ENCODE measurements around the gene CAPN12.

The CAPN12 gene

DNA sequence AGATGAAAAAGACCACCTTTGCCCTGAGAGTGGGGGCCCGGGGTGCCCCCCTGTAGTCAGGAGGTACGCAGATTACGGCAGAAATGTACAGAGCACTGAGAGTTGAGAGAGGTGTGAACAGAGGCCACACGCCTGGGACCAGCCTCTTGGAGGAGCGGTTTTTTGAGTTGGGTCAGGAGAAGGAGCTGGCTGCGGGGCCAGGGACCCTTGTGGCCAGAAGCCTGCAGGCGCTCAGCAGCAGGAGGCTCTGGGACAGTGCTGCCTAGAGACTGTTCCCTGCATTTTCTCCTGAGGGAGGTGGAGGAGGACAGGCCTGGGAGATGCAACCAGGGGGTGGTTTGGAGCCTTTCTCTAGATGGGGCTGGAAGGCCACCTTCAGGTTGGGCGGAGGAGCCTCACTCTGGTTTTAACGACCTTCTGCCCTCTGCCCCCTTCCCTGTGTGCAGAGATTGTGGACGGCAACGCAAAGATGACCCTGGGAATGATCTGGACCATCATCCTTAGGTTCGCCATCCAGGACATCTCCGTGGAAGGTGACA, 39.7 kb downstream of the CAPN12 start:
- no peaks in the 10 kb centered on the region for H3K9me3 ChIP-seq (ENCODE audit: control insufficient read depth, low read depth, low read length)
- no peak overlapping the region for H3K9ac ChIP-seq (ENCODE audit: low read length)
- H3K36me3 ChIP-seq (ENCODE audit: control insufficient read depth, low read depth, low read length) = peaks cover 80% of the 10 kb centered on the region
- H3K27me3 ChIP-seq (ENCODE audit: control insufficient read depth, insufficient read depth, low read length) = no peaks in the 10 kb centered on the region
- H3K27ac ChIP-seq (ENCODE audit: low read length) = no peak overlapping the region
- H3K4me1 ChIP-seq (ENCODE audit: control insufficient read depth, low read depth, low read length) = no peaks in the 10 kb centered on the region
- no peak overlapping the region for H3K4me3 ChIP-seq (ENCODE audit: low read length)

DNA sequence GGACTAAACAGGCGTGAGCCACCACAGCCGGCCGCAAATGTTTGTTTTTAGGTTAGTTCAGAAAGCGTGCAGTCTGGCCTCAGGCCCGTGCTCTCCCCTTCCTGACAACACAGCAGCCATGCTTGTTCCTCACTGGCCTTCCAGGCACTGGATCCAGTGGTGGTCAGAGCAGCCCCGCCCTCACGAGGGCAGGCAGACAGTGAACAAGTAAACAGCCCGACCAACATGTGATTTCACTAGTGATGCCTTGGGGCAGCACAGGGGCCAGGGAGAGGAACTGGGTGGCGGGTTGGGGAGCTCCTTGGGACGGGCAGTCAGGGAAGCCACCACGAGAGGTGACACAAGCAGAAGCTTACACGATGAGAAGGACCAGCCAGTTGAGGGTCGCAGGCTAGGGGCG, 40.8 kb downstream of the CAPN12 start:
- peaks cover 4% of the 10 kb centered on the region for H3K4me1 ChIP-seq (ENCODE audit: control insufficient read depth, low read depth, low read length)
- H3K36me3 ChIP-seq (ENCODE audit: control insufficient read depth, low read depth, low read length) = peaks cover 71% of the 10 kb centered on the region
- H3K9ac ChIP-seq (ENCODE audit: low read length) = no peak overlapping the region
- no peaks in the 10 kb centered on the region for H3K27me3 ChIP-seq (ENCODE audit: control insufficient read depth, insufficient read depth, low read length)
- H3K9me3 ChIP-seq (ENCODE audit: control insufficient read depth, low read depth, low read length) = no peaks in the 10 kb centered on the region
- no peak overlapping the region for H3K27ac ChIP-seq (ENCODE audit: low read length)
- no peak overlapping the region for H3K4me3 ChIP-seq (ENCODE audit: low read length)

DNA sequence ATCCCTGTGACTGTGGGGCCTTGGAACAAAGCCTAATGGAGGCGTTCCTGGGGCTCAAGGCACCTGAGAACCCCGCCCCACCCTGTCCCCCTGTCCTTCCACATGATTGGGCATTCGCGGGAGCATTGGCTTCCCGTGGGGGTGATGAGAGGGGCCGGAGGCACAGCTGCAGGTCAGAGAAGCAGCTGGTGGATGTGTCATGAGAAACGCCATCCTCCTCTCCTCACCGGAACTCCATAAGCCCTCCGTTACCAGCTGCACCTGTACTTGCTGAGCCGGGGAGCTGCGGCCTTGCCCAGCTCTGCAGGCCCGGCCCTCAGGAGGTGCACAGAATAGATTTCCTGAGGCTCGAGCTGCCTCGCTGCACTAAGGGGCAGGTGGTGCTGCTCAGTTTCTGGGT, 42.0 kb downstream of the CAPN12 start:
- peaks cover 10% of the 10 kb centered on the region for H3K4me1 ChIP-seq (ENCODE audit: control insufficient read depth, low read depth, low read length)
- H3K36me3 ChIP-seq (ENCODE audit: control insufficient read depth, low read depth, low read length) = peaks cover 60% of the 10 kb centered on the region
- no peak overlapping the region for H3K9ac ChIP-seq (ENCODE audit: low read length)
- no peaks in the 10 kb centered on the region for H3K9me3 ChIP-seq (ENCODE audit: control insufficient read depth, low read depth, low read length)
- H3K4me3 ChIP-seq (ENCODE audit: low read length) = no peak overlapping the region
- no peaks in the 10 kb centered on the region for H3K27me3 ChIP-seq (ENCODE audit: control insufficient read depth, insufficient read depth, low read length)
- no peak overlapping the region for H3K27ac ChIP-seq (ENCODE audit: low read length)

DNA sequence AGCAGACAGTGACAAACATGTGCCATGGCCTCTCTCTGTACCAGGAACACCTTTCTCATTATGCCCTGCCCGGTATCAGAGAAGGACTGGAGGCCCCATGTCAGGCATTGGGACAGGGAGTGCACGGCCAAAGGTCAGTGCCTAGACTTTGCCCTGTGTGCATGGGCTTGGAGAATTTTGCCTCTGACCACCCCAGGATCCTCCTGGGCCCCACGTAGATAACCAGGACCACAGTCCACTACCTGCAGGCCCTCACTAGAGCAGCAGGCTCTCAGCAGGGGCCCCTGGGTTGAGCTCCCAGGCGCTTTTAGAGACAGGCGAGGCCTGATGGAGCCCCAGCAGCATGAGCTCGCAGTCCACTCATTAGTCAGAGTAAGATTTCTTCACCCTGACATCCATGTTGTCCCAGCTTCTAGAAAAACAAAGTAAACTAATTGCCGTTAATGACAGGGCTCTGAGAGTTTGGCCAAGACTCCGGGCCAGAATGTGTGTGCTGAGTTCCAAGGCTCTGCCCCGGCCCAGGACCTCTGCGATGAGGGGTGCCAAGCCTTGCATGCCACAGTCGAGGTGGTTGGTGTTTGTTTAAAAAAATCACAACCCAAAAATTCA, 42.7 kb downstream of the CAPN12 start:
- Histone ChIP-seq H3K4me3 (ENCODE audit: low read length) (no peak overlapping the region), H3K4me1 (ENCODE audit: control insufficient read depth, low read depth, low read length) (peaks cover 10% of the 10 kb centered on the region), H3K9me3 (ENCODE audit: control insufficient read depth, low read depth, low read length) (no peaks in the 10 kb centered on the region), H3K27me3 (ENCODE audit: control insufficient read depth, insufficient read depth, low read length) (no peaks in the 10 kb centered on the region), H3K9ac (ENCODE audit: low read length) (no peak overlapping the region), H3K36me3 (ENCODE audit: control insufficient read depth, low read depth, low read length) (peaks cover 53% of the 10 kb centered on the region), H3K27ac (ENCODE audit: low read length) (no peak overlapping the region)

DNA sequence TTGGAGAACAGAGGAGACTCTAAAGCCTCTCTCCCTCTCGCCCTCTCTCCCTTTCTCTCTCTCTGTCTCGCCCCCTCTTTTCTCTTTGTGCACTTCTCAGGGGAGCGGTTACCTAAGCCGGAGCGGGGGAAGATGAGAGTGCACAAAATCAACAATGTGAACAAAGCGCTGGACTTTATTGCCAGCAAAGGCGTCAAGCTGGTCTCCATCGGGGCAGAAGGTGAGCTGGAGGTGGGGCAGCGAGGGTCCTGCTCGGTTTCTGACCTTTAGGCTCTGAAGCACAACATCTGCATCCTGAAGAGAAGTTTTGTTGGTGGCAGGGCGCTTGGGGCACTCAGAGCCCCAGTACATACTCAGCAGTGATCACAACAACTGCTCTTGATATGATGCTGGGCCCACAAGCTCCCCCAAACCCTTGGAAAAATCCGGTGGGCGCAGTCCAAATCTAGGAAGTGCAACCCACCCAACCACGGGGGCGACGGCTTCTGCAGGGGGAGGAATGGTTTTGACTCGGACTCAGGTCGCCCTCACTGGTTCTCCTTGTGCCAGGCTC, 43.3 kb downstream of the CAPN12 start:
- Histone ChIP-seq H3K27me3 (ENCODE audit: control insufficient read depth, insufficient read depth, low read length) (no peaks in the 10 kb centered on the region), H3K9ac (ENCODE audit: low read length) (no peak overlapping the region), H3K4me1 (ENCODE audit: control insufficient read depth, low read depth, low read length) (peaks cover 10% of the 10 kb centered on the region), H3K9me3 (ENCODE audit: control insufficient read depth, low read depth, low read length) (no peaks in the 10 kb centered on the region), H3K4me3 (ENCODE audit: low read length) (no peak overlapping the region), H3K36me3 (ENCODE audit: control insufficient read depth, low read depth, low read length) (peaks cover 47% of the 10 kb centered on the region), H3K27ac (ENCODE audit: low read length) (no peak overlapping the region)

DNA sequence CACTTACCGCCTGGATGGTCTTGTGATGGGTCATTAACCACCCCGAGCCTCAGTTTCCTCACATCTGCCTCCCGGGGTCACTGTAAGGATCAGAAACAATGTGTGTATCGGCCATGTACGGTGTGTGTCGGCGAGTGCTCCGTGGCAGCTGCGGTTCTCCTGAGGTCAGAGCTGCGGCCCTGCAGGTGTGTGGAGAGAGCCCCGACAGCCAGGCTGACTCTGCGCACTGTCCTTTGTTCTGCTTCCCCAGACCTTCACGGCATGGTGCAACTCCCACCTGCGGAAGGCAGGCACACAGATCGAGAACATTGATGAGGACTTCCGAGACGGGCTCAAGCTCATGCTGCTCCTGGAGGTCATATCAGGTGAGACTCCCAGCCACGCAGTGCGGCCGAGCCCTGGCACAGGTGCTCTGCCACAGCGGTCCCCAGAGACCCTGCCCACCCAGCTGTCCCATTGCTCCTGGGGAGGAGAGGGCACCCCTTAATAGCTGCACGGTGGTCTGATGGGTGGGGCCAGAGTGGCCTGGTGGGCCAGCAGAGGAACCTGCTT, 43.8 kb downstream of the CAPN12 start:
- Histone ChIP-seq H3K4me1 (ENCODE audit: control insufficient read depth, low read depth, low read length) (peaks cover 10% of the 10 kb centered on the region), H3K4me3 (ENCODE audit: low read length) (no peak overlapping the region), H3K9ac (ENCODE audit: low read length) (no peak overlapping the region), H3K36me3 (ENCODE audit: control insufficient read depth, low read depth, low read length) (peaks cover 41% of the 10 kb centered on the region), H3K27me3 (ENCODE audit: control insufficient read depth, insufficient read depth, low read length) (no peaks in the 10 kb centered on the region), H3K27ac (ENCODE audit: low read length) (no peak overlapping the region), H3K9me3 (ENCODE audit: control insufficient read depth, low read depth, low read length) (no peaks in the 10 kb centered on the region)

DNA sequence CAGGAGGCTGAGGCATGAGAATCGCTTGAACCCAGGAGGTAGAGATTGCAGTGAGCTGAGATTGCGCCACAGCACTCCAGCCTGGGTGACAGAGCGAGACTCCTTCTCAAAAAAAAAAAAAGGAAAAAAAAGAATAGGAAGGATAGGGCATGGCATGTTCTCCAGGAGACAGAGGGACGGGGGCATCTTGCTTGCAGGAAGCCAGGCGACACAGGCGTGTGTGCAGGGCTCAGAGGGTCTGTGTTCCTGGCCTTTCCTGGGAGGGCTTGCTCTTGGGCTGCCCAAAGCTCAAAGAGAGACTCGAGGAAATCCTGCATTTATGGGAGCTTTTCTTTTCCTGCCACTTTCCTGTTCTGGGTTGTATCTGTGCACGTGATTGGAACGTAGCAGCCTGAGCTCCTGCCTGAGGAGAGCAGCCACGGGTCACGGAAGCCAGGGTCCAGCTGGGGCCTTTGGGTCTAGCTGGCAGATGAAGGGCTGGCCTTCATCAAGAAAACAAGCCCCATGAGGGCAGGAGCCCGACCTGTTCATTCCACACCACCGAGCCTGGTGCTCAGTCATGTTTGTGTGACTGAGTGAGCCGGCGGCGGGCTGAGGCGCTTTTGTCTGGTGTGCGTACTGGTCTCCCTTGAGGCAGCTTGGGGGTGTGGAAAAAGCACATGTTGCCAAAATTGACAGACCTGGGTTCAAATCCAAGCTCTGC, 44.5 kb downstream of the CAPN12 start:
- peaks cover 35% of the 10 kb centered on the region for H3K36me3 ChIP-seq (ENCODE audit: control insufficient read depth, low read depth, low read length)
- H3K27me3 ChIP-seq (ENCODE audit: control insufficient read depth, insufficient read depth, low read length) = no peaks in the 10 kb centered on the region
- H3K9me3 ChIP-seq (ENCODE audit: control insufficient read depth, low read depth, low read length) = no peaks in the 10 kb centered on the region
- H3K27ac ChIP-seq (ENCODE audit: low read length) = no peak overlapping the region
- H3K9ac ChIP-seq (ENCODE audit: low read length) = no peak overlapping the region
- no peak overlapping the region for H3K4me3 ChIP-seq (ENCODE audit: low read length)
- H3K4me1 ChIP-seq (ENCODE audit: control insufficient read depth, low read depth, low read length) = peaks cover 10% of the 10 kb centered on the region

DNA sequence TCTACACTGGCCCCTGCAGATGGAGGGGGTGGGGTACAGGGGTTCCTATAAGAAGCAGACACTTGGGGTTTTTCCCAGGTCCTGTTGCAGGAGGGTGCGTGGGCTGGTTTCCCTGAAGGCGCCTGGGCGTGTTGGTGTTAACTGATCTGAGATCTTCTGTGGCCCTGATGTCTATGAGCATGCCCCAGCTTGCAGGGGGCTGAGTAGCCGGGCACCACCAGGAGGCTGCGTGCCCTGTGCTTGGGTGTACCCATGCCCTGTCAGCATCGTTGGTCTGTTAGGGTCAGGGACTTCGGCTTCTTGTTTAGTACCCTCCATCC, 45.3 kb downstream of the CAPN12 start:
- Histone ChIP-seq H3K4me3 (ENCODE audit: low read length) (no peak overlapping the region), H3K4me1 (ENCODE audit: control insufficient read depth, low read depth, low read length) (peaks cover 10% of the 10 kb centered on the region), H3K9me3 (ENCODE audit: control insufficient read depth, low read depth, low read length) (no peaks in the 10 kb centered on the region), H3K9ac (ENCODE audit: low read length) (no peak overlapping the region), H3K36me3 (ENCODE audit: control insufficient read depth, low read depth, low read length) (peaks cover 29% of the 10 kb centered on the region), H3K27me3 (ENCODE audit: control insufficient read depth, insufficient read depth, low read length) (no peaks in the 10 kb centered on the region), H3K27ac (ENCODE audit: low read length) (no peak overlapping the region)

DNA sequence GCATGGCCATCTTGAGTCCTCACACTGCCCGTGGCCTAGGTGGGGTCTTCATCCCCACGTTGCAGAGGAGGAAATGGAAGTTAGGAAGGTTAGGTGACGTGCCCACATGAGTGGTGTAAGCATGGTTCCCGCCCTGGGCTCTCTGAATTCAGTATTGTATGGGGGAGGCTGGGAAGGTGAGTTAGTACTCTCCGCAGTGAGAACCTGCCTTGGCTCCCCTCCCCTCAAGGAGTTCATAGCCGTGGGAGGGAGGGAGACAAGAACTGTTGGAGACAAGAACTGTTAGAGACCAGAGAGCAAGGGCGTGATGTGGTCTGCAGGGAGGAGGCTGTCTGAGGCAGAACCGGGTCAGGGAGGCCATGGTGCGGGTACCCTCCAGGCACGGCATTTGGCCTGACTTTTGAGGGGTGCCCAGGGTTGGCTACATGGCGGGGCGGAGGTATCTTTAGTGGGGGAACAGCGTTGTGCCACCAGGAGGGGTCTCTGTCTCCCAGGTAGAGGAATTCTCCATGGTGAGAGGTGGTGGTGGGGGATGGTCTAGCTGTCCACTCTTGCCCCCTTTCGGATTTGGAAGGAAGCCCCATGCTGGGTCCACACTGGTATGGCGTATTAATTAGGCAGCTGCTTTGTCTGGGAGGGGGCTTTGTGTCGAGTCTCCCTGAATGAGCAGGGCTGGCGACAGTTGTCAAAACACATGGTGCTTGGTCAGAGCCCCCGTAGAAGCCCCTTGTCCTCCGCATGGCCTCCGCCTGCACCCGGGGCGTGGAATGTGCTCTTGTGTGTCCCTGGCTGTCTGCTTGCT, 45.8 kb downstream of the CAPN12 start:
- H3K36me3 ChIP-seq (ENCODE audit: control insufficient read depth, low read depth, low read length) = peaks cover 26% of the 10 kb centered on the region
- no peaks in the 10 kb centered on the region for H3K9me3 ChIP-seq (ENCODE audit: control insufficient read depth, low read depth, low read length)
- no peak overlapping the region for H3K9ac ChIP-seq (ENCODE audit: low read length)
- H3K27ac ChIP-seq (ENCODE audit: low read length) = no peak overlapping the region
- no peak overlapping the region for H3K4me3 ChIP-seq (ENCODE audit: low read length)
- H3K27me3 ChIP-seq (ENCODE audit: control insufficient read depth, insufficient read depth, low read length) = no peaks in the 10 kb centered on the region
- H3K4me1 ChIP-seq (ENCODE audit: control insufficient read depth, low read depth, low read length) = peaks cover 16% of the 10 kb centered on the region

DNA sequence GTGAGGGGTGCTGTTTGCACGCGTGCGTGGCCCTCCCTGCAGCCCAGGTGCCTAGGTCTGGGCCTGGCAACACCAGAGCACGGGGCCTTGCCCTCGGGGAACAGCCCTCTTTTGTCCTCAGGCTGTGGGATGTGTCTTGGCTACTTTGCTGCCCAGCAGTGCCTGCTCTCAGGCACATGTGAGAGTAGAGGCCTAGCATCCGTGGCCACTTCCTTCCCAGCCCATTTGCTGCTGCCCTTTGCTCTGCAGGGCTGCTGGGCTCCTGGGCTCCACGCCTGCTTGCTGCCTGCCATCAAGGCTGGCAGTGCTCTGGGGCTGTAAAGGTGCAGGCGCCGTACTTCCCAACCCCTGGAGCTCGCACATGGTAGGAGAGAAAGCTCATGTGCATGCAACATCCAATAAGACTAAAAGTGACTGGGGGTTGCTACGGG, 46.6 kb downstream of the CAPN12 start:
- no peaks in the 10 kb centered on the region for H3K9me3 ChIP-seq (ENCODE audit: control insufficient read depth, low read depth, low read length)
- no peak overlapping the region for H3K4me3 ChIP-seq (ENCODE audit: low read length)
- H3K4me1 ChIP-seq (ENCODE audit: control insufficient read depth, low read depth, low read length) = peaks cover 24% of the 10 kb centered on the region
- no peak overlapping the region for H3K9ac ChIP-seq (ENCODE audit: low read length)
- no peaks in the 10 kb centered on the region for H3K27me3 ChIP-seq (ENCODE audit: control insufficient read depth, insufficient read depth, low read length)
- H3K36me3 ChIP-seq (ENCODE audit: control insufficient read depth, low read depth, low read length) = peaks cover 23% of the 10 kb centered on the region
- H3K27ac ChIP-seq (ENCODE audit: low read length) = no peak overlapping the region

DNA sequence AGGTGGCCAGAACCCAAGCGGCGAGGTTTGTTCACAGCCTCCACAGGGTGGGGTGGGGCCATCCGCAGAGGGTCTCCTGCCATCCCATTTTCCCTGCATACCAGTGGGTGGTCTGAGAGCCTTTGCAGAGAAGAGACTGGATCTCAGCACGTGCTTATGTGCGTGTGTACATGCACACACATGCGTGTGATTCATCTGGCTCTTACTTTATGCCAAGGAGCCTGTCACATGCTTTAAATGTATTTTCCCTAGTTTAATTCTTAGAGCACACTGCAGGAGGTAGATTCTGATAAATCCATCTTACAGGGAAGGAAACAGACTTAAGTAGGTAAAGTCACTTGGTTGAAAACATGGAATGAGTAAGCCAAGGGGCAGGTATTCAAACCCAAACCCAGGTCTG, 47.1 kb downstream of the CAPN12 start:
- Histone ChIP-seq H3K9ac (ENCODE audit: low read length) (no peak overlapping the region), H3K36me3 (ENCODE audit: control insufficient read depth, low read depth, low read length) (peaks cover 20% of the 10 kb centered on the region), H3K27ac (ENCODE audit: low read length) (no peak overlapping the region), H3K4me1 (ENCODE audit: control insufficient read depth, low read depth, low read length) (peaks cover 27% of the 10 kb centered on the region), H3K9me3 (ENCODE audit: control insufficient read depth, low read depth, low read length) (no peaks in the 10 kb centered on the region), H3K27me3 (ENCODE audit: control insufficient read depth, insufficient read depth, low read length) (no peaks in the 10 kb centered on the region), H3K4me3 (ENCODE audit: low read length) (no peak overlapping the region)

Data from iPS-18a (cell line).